H1 (cell line): Measurements from ENCODE around the gene GPATCH2. TPM values are rescaled to one million over a fixed set of nuclear protein-coding genes. Genes with fewer than 3 reads are reported as not detected.

Experiments
- EP300 ChIP-seq, 2 experiments: IDR thresholded peaks; 1 replicate in 1 of 2; 2 replicates in 1 of 2; pipeline ENCODE4 v1.6.1; 2011 to 2012; ENCODE audit warnings: low read depth in 2 of 2, low read length in 2 of 2, mild to moderate bottlenecking in 2 of 2, borderline replicate concordance in 1 of 2, inconsistent platforms in 1 of 2, moderate library complexity in 1 of 2
- RNF2 ChIP-seq: fragments of 200-900, 300-1000 bp; sonication (generic); IDR thresholded peaks from 2 replicates; pipeline ENCODE4 v1.7.1; 2016; ENCODE audit warnings: borderline replicate concordance, low read depth, mild to moderate bottlenecking, antibody characterized with exemption, low read length; ENCODE audit not compliant: poor library complexity, severe bottlenecking; ENCODE audit errors: missing control alignments
- SIN3A ChIP-seq, 2 experiments: IDR thresholded peaks in 1 of 2; conservative IDR thresholded peaks in 1 of 2; 2 replicates each; pipeline ENCODE4 v1.6.1; 2011 to 2012; ENCODE audit warnings: low read length in 2 of 2, improper control_type of control experiment in 1 of 2, low read depth in 1 of 2, mild to moderate bottlenecking in 1 of 2
- polyA plus RNA-seq, 7 experiments: library from polyadenylated mRNA; depleted of rRNA in 3 of 7; stranded (reverse) in 5 of 7; unstranded in 2 of 7; fragments of >200 nt in 5 of 7; fragments of 200-250 nt in 2 of 7; gene quantifications; 1 replicate in 5 of 7; 2 replicates in 1 of 7; 4 replicates in 1 of 7; pipeline versions ENCODE4 v1.2.1 to v1.2.3, GENCODE V29; 2011 to 2013; ENCODE audit warnings: missing spikeins in 2 of 7, mixed read lengths in 2 of 7
- total RNA-seq: library from RNA; stranded (reverse); fragmentation: NEBNext Ultra II Directional; extraction: Animal tissue kit (Norgen Biotek cat#: 25700); gene quantifications from 2 replicates; pipeline ENCODE4 v1.2.1, GENCODE V29; 2021
- TF ChIP-seq, protein P1 (sequence below): IDR thresholded peaks from 2 replicates; pipeline ENCODE4 v1.6.1; 2012; ENCODE audit warnings: low read length, inconsistent platforms

GPATCH2 gene
- total and polyA plus RNA-seq, 2 of the 8 experiments (the other 6 are each of a cell fraction or from before 2014, with no cell fraction given): 3.9 to 13.1 TPM

DNA sequence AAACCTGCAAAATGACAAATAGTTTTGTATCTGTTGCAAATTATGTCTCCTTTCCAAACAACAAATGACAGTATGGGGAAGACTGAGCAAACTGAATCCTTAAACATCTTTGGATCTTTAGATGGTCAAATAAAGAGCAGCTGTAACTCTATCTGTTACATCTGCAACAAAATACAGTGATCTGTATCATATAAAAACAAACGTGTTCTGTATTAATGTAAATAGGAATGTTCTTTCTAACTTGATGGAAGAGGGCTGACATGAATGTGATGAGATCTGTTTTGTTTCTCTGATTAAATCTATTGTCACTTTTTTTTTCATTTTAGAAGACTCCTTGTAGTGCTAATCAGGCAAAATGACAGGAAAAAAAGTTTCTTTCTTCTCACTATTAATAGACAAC, 159.5 kb downstream of the GPATCH2 start (continued):
- TF ChIP-seq EP300 (IDR thresholded peaks at IDR 0.05; ENCODE audit: borderline replicate concordance in 1 of 2, low read depth in 2 of 2, low read length in 2 of 2) (no peak), RNF2 (no peak), SIN3A (conservative IDR thresholded peaks at IDR 0.05 in 1 of 2, IDR thresholded peaks at IDR 0.05 in 1 of 2; ENCODE audit: low read depth in 1 of 2, low read length in 2 of 2) (no peak)
- TF ChIP-seq, protein P1, sequence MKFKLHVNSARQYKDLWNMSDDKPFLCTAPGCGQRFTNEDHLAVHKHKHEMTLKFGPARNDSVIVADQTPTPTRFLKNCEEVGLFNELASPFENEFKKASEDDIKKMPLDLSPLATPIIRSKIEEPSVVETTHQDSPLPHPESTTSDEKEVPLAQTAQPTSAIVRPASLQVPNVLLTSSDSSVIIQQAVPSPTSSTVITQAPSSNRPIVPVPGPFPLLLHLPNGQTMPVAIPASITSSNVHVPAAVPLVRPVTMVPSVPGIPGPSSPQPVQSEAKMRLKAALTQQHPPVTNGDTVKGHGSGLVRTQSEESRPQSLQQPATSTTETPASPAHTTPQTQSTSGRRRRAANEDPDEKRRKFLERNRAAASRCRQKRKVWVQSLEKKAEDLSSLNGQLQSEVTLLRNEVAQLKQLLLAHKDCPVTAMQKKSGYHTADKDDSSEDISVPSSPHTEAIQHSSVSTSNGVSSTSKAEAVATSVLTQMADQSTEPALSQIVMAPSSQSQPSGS: no peak
